Activated CD8-positive, alpha-beta T cell treated with anti-CD3 and anti-CD28 coated beads, Interleukin-2, amount 10 ng/mL, durations not matched to agents 7 days and 5 days (primary cell): ENCODE results near the gene RDH12. TPM values are rescaled to one million over a fixed set of nuclear protein-coding genes. Genes with fewer than 3 reads are reported as not detected.

Experiments
- ATAC-seq: fragments of 150-1000 bp; cut with Tn5 transposase; one replicate; pipeline ENCODE4 v1.10.0; 2021; ENCODE audit warnings: moderate library complexity
- CTCF ChIA-PET: fragments of 350-600 bp; sonication (Branson Sonifier 250); formaldehyde crosslinking; loops from one replicate; lab custom pipeline; 2021; ENCODE audit warnings: antibody characterized with exemption; lab: Charles Lee
- POLR2A ChIA-PET: fragments of 350-600 bp; sonication (Branson Sonifier 250); formaldehyde crosslinking; loops from one replicate; lab custom pipeline; 2021; ENCODE audit warnings: antibody characterized with exemption; lab: Charles Lee
- DNase-seq: peaks from one replicate; pipeline ENCODE4 v3.0.0-alpha.2; 2020
- H3K27ac Mint-ChIP-seq: one replicate; pipeline ENCODE4 v1.8.0; 2021; ENCODE audit warnings: mild to moderate bottlenecking, mixed read lengths
- H3K27me3 Mint-ChIP-seq: one replicate; pipeline ENCODE4 v1.8.0; 2021; ENCODE audit warnings: low read depth, mixed read lengths
- H3K36me3 Mint-ChIP-seq: one replicate; pipeline ENCODE4 v1.8.0; 2021; ENCODE audit warnings: low read depth, mixed read lengths
- H3K4me1 Mint-ChIP-seq: one replicate; pipeline ENCODE4 v1.8.0; 2021; ENCODE audit warnings: low read depth, mixed read lengths
- H3K4me3 Mint-ChIP-seq: one replicate; pipeline ENCODE4 v1.8.0; 2021; ENCODE audit warnings: mild to moderate bottlenecking, mixed read lengths
- H3K9me3 Mint-ChIP-seq: one replicate; pipeline ENCODE4 v1.8.0; 2022; ENCODE audit warnings: mixed read lengths; ENCODE audit not compliant: insufficient read depth
- total RNA-seq, 2 experiments: library from RNA; stranded (reverse); gene quantifications; one replicate each; pipeline ENCODE4 v1.2.3, GENCODE V29; 2021

RDH12 gene
- total RNA-seq, 2 experiments from 2014 or later: not detected

DNA sequence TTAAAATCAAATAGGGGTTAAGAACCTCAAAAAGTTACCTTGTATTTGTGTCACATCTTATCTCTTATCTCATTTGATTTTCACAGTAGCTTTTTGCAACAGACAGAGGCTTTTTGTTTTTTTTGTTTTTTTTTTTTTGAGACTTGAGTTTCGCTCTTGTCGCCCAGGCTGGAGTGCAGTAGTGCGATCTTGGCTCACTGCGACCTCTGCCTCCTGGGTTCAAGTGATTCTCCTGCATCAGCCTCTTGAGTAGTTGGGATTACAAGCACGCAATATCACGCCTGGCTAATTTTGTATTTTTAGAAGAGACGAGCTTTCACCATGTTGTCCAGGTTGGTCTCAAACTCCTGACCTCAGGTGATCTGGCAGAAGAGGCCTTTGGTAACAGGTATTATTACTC lies 25.7 kb downstream of the RDH12 start:
- H3K9me3 Mint-ChIP-seq: no peaks in the 10 kb centered on the region
- DNase-seq (no peak), ATAC-seq (no peak)
- peaks cover 10% of the 10 kb centered on the region for H3K27me3 Mint-ChIP-seq
- peaks cover 6% of the 10 kb centered on the region for H3K4me1 Mint-ChIP-seq
- H3K36me3 Mint-ChIP-seq: no peaks in the 10 kb centered on the region
- ChIA-PET CTCF (interaction anchor here (0.6 kb wide), 1 partner anchor 16 kb away, joined by 3 read pairs; no protein-coding TSS in a partner anchor), POLR2A (no interaction called here)
- no peak overlapping the region for H3K4me3 Mint-ChIP-seq
- H3K27ac Mint-ChIP-seq: no peak overlapping the region

DNA sequence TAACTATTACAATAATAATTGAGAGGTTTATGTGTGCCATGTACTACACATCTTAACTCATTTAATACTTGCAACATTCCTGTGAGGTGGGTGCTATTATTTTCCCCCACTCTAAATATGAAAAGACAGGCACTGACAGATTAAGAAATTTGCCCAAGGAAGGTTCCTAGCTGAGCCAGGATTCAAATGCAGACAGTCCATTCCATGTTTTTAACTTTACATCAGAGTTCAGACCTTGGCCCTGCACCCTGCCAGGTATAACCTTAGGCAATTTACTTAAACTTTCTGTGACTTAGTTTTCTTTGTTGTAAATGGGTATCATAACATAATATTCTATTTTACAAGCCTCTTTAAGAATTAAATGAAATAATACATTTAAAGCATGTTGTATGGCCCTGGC lies 26.6 kb downstream of the RDH12 start:
- Mint-ChIP-seq H3K27ac (no peak overlapping the region), H3K4me1 (no peaks in the 10 kb centered on the region), H3K9me3 (no peaks in the 10 kb centered on the region), H3K27me3 (peaks cover 5% of the 10 kb centered on the region), H3K36me3 (no peaks in the 10 kb centered on the region), H3K4me3 (no peak overlapping the region)
- CTCF ChIA-PET: no interaction called here
- ATAC-seq: no peak
- no peak for DNase-seq
- POLR2A ChIA-PET: no interaction called here

DNA sequence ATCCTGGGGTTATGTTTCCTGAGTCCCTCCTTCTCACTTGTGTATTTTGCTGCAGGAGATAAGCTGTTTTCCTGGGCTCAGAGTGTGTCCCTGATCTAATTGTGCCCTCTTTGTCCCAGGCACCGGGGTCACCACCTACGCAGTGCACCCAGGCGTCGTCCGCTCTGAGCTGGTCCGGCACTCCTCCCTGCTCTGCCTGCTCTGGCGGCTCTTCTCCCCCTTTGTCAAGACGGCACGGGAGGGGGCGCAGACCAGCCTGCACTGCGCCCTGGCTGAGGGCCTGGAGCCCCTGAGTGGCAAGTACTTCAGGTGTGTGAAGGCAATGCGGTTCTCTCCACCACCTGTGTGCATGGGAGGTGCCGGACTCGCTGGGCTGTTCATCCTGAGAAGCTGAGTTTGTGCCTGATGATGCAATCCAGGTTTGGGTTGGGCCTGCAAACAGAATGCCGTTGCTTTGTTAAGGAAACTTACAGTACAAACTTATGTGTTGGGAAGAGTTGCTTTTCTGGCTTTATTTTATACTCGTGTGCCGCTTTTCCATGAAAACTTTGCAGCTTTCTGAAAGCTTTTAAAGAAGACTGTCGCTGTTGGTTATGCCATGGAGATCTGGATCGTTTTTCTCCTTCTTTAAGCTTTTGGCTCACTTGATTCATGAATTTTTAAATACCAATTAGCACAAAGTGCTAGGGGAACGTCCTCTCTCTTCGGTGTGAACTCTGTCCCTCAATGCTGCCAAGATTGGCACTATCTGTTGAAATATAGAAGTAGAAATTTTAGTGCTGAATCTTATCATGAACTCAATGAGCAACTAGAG lies 27.6 kb downstream of the RDH12 start:
- ATAC-seq (no peak), DNase-seq (no peak)
- Mint-ChIP-seq H3K4me3 (no peak overlapping the region), H3K27me3 (no peaks in the 10 kb centered on the region), H3K27ac (no peak overlapping the region), H3K4me1 (no peaks in the 10 kb centered on the region), H3K9me3 (no peaks in the 10 kb centered on the region), H3K36me3 (no peaks in the 10 kb centered on the region)
- ChIA-PET POLR2A (no interaction called here), CTCF (no interaction called here)

DNA sequence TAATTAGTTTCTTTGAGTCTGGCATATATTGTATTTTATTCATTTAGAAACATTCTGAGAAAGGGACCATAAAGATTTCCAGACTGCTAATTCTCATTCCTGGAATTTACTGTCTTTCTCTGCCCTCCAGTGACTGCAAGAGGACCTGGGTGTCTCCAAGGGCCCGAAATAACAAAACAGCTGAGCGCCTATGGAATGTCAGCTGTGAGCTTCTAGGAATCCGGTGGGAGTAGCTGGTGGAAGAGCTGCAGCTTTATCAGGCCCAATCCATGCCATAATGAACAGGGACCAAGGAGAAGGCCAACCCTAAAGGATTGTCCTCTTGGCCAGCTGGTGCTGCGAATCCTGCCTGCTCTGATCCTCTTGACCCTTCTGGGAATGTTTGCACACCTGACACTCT lies 31.9 kb downstream of the RDH12 start:
- DNase-seq (no peak), ATAC-seq (no peak)
- Mint-ChIP-seq H3K36me3 (no peaks in the 10 kb centered on the region), H3K9me3 (no peaks in the 10 kb centered on the region), H3K27me3 (no peaks in the 10 kb centered on the region), H3K4me3 (no peak overlapping the region), H3K27ac (no peak overlapping the region), H3K4me1 (no peaks in the 10 kb centered on the region)
- ChIA-PET POLR2A (no interaction called here), CTCF (interaction anchor here (1.0 kb wide), 1 partner anchor 16 kb away, joined by 3 read pairs; no protein-coding TSS in a partner anchor)

DNA sequence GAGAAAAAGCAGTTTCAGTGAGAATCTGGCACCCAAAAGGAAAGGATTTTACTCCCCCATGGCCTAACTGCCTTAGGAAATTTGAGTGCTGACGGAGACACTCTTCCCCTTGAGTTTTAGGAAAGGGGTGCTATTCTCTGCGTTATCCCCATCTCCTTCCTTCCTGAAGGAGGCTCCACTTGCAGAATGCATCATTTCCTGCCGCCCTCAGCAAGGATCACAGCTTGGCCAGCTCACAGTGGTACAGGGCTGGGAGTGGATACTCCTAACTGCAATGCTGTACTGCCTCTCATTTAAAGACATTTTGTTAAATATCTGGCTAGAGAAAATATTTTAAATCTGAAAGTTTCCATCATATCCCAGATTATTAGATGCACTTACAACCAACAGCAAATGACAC lies 33.0 kb downstream of the RDH12 start:
- no peak overlapping the region for H3K4me3 Mint-ChIP-seq
- no peaks in the 10 kb centered on the region for H3K9me3 Mint-ChIP-seq
- no peaks in the 10 kb centered on the region for H3K27me3 Mint-ChIP-seq
- no peaks in the 10 kb centered on the region for H3K4me1 Mint-ChIP-seq
- CTCF ChIA-PET: no interaction called here
- POLR2A ChIA-PET: no interaction called here
- no peak for DNase-seq
- H3K27ac Mint-ChIP-seq: no peak overlapping the region
- ATAC-seq: no peak
- H3K36me3 Mint-ChIP-seq: no peaks in the 10 kb centered on the region

DNA sequence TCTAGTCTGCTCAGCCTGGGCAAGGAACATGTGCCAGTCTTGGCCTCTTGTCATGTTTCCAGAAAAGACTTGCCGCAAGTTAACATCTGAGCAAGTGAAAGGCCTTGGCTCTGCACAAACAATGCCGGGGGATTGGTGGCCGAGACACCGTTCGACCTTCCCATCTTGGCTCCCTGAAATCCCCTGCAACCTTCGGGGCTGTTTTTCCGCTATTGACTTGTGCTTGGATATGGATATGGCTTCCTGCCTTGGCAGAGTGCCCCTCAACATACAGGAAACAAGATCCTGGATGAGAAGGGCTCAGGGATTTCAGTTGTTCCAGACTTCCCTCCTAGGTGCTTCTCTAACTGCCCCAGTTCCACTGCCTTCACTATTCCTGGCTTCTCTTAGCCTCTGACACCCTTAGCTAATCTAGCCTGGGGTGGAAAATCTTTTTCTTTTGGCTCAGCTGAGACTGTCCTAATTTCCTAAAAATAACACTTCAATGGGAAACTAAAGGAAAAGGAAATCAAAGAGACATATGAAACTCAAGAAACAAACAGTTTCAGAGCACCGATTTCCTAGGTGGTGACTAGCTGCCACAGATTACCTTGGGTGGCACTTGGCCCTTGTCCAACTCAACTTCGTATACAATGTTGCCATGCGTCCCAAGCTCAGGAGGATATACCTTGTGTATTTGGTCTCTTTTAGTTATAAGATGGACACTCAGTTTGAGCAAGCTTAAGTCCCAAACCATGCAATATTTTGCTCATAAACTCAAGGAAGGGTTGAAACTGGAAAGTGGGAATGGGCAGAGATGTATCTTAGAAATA lies 33.9 kb downstream of the RDH12 start:
- no peaks in the 10 kb centered on the region for H3K27me3 Mint-ChIP-seq
- no peaks in the 10 kb centered on the region for H3K36me3 Mint-ChIP-seq

DNA sequence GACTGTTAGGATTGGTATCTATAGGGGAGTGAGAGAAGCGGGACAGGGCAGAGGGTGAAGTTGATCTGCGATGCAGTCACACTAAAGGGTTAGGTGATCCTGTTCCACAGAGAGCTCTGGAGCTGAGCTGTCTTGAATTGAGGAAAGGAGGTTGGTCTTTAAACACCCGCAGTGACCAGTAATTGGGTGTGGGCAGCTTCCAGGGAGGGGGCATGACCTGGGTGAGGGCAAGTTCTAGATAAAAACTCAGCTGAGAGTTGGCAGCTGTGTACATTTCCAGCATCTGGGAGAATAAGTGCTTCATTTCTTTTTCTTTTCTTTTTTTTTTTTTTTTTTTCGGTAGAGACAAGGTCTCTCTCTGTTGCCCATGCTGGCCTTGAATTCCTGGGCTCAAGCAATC lies 35.1 kb downstream of the RDH12 start:
- no peaks in the 10 kb centered on the region for H3K4me1 Mint-ChIP-seq
- H3K27me3 Mint-ChIP-seq: peaks cover 4% of the 10 kb centered on the region
- H3K36me3 Mint-ChIP-seq: no peaks in the 10 kb centered on the region
- ATAC-seq (no peak), DNase-seq (no peak)
- no peak overlapping the region for H3K27ac Mint-ChIP-seq
- H3K4me3 Mint-ChIP-seq: no peak overlapping the region
- CTCF ChIA-PET: no interaction called here
- POLR2A ChIA-PET: no interaction called here
- H3K9me3 Mint-ChIP-seq: no peaks in the 10 kb centered on the region

More for the DNA sequence above, 33.9 kb downstream of the RDH12 start:
- H3K4me1 Mint-ChIP-seq: no peaks in the 10 kb centered on the region
- ATAC-seq (no peak), DNase-seq (no peak)
- H3K4me3 Mint-ChIP-seq: no peak overlapping the region
- POLR2A ChIA-PET: no interaction called here
- H3K9me3 Mint-ChIP-seq: no peaks in the 10 kb centered on the region
- CTCF ChIA-PET: no interaction called here
- H3K27ac Mint-ChIP-seq: no peak overlapping the region

DNA sequence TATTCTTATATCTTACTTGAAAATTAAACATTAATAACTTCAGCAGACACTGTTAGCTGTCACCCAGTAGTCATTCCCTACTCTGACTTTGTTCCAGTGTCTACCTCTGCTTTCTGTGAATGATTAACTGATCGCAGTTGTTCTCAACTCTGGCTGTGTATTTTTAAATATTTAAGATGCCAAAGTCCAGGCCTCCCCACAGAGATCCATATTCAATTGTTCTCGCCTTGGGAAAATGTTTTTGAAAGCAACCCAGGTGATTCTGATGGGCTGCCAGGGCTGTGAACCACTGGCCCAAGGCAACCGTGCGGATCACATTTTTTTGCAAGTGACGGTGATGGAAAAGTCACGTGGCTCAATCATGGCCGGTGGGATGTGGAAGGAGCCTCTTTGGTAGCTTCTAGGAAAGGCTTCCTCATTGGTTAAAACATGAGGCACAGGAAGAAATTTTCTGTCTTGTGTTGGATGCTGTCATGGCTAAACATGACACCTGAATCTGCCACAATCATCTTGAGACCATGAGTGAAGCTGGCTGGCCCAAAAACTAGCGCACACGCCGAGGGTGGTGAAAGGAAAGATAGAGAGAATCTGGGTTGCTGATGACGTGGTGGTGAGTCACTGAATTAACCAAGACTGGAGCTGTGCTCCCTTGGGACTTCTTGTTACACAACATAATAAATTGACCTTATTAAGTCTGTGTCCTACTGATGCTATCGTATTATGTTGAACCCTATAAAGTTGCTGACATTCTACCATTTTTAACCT lies 37.2 kb downstream of the RDH12 start:
- Mint-ChIP-seq H3K27me3 (peaks cover 5% of the 10 kb centered on the region), H3K4me1 (no peaks in the 10 kb centered on the region), H3K27ac (no peak overlapping the region), H3K36me3 (no peaks in the 10 kb centered on the region), H3K9me3 (no peaks in the 10 kb centered on the region), H3K4me3 (no peak overlapping the region)
- ChIA-PET CTCF (no interaction called here), POLR2A (no interaction called here)
- DNase-seq (no peak), ATAC-seq (no peak)

DNA sequence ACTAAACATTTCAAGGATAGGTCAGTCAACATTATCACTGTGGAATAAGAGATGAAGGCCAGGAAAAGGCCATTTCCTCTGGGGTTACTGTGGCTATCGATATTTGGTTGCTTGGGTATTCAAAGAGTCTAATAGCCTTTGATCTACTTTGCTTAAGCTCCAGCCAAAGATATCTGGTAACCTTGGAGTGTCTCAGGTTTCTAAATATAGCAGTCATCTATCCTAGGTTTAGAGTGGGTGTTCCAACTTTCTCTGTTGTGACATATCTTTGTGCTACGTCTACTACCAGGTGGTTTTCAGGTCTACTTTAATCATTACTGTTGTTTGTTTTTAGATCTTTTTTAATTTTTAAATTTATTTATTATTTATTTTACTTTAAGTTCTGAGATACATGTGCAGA lies 42.4 kb downstream of the RDH12 start:
- Mint-ChIP-seq H3K4me1 (peaks cover 3% of the 10 kb centered on the region), H3K9me3 (no peaks in the 10 kb centered on the region), H3K4me3 (no peak overlapping the region), H3K27ac (no peak overlapping the region), H3K27me3 (peaks cover 5% of the 10 kb centered on the region), H3K36me3 (peaks cover 17% of the 10 kb centered on the region)
- ChIA-PET POLR2A (interaction anchor here (0.5 kb wide), 1 partner anchor 1304 kb away, joined by 4 read pairs; no protein-coding TSS in a partner anchor), CTCF (interaction anchor here (0.5 to 1.5 kb wide), 2 partner anchors 17 to 40 kb away, joined by 3 to 6 read pairs; no protein-coding TSS in a partner anchor)
- ATAC-seq: no peak
- DNase-seq: no peak

DNA sequence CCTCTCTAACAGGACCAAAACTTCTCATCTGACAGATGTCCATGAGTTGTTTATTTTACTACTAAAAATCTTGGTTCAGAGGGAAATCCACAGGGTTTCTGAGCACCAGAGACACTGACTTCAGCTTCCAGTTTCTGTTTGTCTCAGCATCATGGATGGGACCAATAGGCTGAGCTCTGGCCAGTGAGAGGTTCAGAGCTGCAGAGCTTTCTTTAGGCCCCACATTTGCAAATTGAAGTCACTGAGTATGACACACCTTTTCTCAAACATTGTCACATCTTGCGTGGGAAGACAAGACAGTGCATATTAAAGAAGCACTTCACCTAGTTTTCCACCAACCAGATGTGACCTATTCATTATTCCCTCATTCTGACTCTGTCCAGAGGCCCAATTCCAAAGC lies 45.2 kb downstream of the RDH12 start:
- Mint-ChIP-seq H3K27ac (no peak overlapping the region), H3K27me3 (no peaks in the 10 kb centered on the region), H3K4me1 (peaks cover 3% of the 10 kb centered on the region), H3K36me3 (peaks cover 26% of the 10 kb centered on the region), H3K9me3 (no peaks in the 10 kb centered on the region), H3K4me3 (no peak overlapping the region)
- ChIA-PET POLR2A (no interaction called here), CTCF (interaction anchor here (0.7 kb wide), 1 partner anchor 128 kb away, joined by 3 read pairs; the partner anchor contains the start of gene ARG2)
- ATAC-seq (no peak), DNase-seq (no peak)

DNA sequence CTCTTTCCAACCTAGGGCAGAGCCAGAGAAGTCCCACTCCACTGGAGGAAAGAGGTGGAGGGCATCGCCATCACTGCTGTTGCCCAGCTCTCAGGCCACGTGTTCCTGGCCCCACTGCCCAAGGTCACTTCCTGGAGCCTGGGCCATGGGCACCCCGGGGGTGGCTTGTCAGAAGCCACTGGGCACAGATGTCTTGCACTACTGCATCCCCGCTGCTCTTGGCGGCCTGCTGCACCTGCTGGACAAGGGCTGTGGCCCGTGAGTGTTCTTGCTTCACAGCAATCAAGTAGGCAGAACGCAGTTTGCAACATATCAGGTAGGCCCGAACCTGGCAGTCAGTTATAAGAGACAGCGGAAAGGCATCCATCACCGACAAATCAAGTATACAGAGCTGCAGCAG lies 46.6 kb downstream of the RDH12 start:
- no peaks in the 10 kb centered on the region for H3K27me3 Mint-ChIP-seq
- H3K36me3 Mint-ChIP-seq: peaks cover 31% of the 10 kb centered on the region
- H3K4me1 Mint-ChIP-seq: peaks cover 3% of the 10 kb centered on the region
- H3K4me3 Mint-ChIP-seq: no peak overlapping the region
- ATAC-seq (no peak), DNase-seq (no peak)
- H3K9me3 Mint-ChIP-seq: no peaks in the 10 kb centered on the region
- CTCF ChIA-PET: no interaction called here
- H3K27ac Mint-ChIP-seq: no peak overlapping the region
- POLR2A ChIA-PET: no interaction called here
